Loucy (cell line): ENCODE data around the gene ZFP28.

Experiments
- CTCF ChIP-seq: fragments of 200-600 bp; sonication (generic); conservative IDR thresholded peaks from 2 replicates; pipeline ENCODE4 v1.5.1; 2014; ENCODE audit warnings: mild to moderate bottlenecking, antibody characterized with exemption, low read length
- EZH2phosphoT487 ChIP-seq: fragments of 200-600 bp; IDR thresholded peaks from 2 replicates; pipeline ENCODE4 v1.6.1; 2018; ENCODE audit warnings: antibody characterized with exemption, mild to moderate bottlenecking, moderate library complexity, borderline replicate concordance

- TF ChIP-seq CTCF = no peak
- no peak for TF ChIP-seq EZH2phosphoT487
These were observed 5.0 kb downstream of the ZFP28 start for GRCh38 chr19:56543776-56544175.
